Loucy (cell line): ENCODE measurements around the gene ELMO3.

Experiments used
- H2AFZ ChIP-seq: fragments of 200-600 bp; sonication (generic); 2 replicates; pipeline ENCODE4 v1.6.0; 2016; ENCODE audit warnings: antibody characterized with exemption, mild to moderate bottlenecking, low read length, moderate library complexity
- H3F3A ChIP-seq: fragments of 200-600 bp; 2 replicates; pipeline ENCODE4 v1.6.0; 2016; ENCODE audit warnings: antibody characterized with exemption, low read depth, mild to moderate bottlenecking
- H3K27me3 ChIP-seq: fragments of 200-600 bp; sonication (generic); 2 replicates; pipeline ENCODE4 v1.6.1; 2014; ENCODE audit warnings: low read length, mild to moderate bottlenecking; ENCODE audit not compliant: insufficient read depth, poor library complexity, severe bottlenecking
- H3K36me3 ChIP-seq: fragments of 200-600 bp; sonication (generic); 2 replicates; pipeline ENCODE4 v1.6.1; 2016; ENCODE audit warnings: low read length; ENCODE audit not compliant: insufficient read depth
- H3K4me1 ChIP-seq: fragments of 200-600 bp; sonication (generic); 2 replicates; pipeline ENCODE4 v1.5.1; 2014; ENCODE audit warnings: low read length, mild to moderate bottlenecking; ENCODE audit not compliant: insufficient read depth, poor library complexity, severe bottlenecking
- H3K4me2 ChIP-seq: fragments of 200-600 bp; sonication (generic); 2 replicates; pipeline ENCODE4 v1.6.0; 2014; ENCODE audit warnings: antibody characterized with exemption, low read length, low read depth, mild to moderate bottlenecking; ENCODE audit not compliant: poor library complexity, severe bottlenecking
- H3K4me3 ChIP-seq: fragments of 200-600 bp; sonication (generic); 2 replicates; pipeline ENCODE4 v1.5.1; 2014; ENCODE audit warnings: low read length, mild to moderate bottlenecking, mixed read lengths; ENCODE audit not compliant: poor library complexity, severe bottlenecking
- H3K79me2 ChIP-seq: fragments of 200-600 bp; sonication (generic); 2 replicates; pipeline ENCODE4 v1.6.1; 2014; ENCODE audit warnings: low read length; ENCODE audit not compliant: insufficient read depth
- H3K9ac ChIP-seq: fragments of 200-600 bp; sonication (generic); 2 replicates; pipeline ENCODE4 v1.6.0; 2014; ENCODE audit warnings: mild to moderate bottlenecking, low read depth, low read length, moderate library complexity; ENCODE audit not compliant: poor library complexity, severe bottlenecking
- H3K9me2 ChIP-seq: fragments of 200-600 bp; sonication (generic); replicated peaks from 2 replicates; pipeline ENCODE4 v1.6.1; 2016; ENCODE audit warnings: low read depth, low read length, mixed read lengths
- H3K9me3 ChIP-seq: fragments of 200-600 bp; sonication (generic); 2 replicates; pipeline ENCODE4 v1.6.1; 2014; ENCODE audit warnings: mild to moderate bottlenecking, antibody characterized with exemption, low read length, low read depth; ENCODE audit not compliant: insufficient read depth
- H4K20me1 ChIP-seq: fragments of 200-600 bp; sonication (generic); 2 replicates; pipeline ENCODE4 v1.6.0; 2014; ENCODE audit warnings: antibody characterized with exemption, low read length, mild to moderate bottlenecking; ENCODE audit not compliant: insufficient read depth, poor library complexity, severe bottlenecking
- EZH2phosphoT487 ChIP-seq: fragments of 200-600 bp; IDR thresholded peaks from 2 replicates; pipeline ENCODE4 v1.6.1; 2018; ENCODE audit warnings: antibody characterized with exemption, mild to moderate bottlenecking, moderate library complexity, borderline replicate concordance
- TF ChIP-seq, protein P1 (sequence below): fragments of 200-600 bp; sonication (generic); conservative IDR thresholded peaks from 2 replicates; pipeline ENCODE4 v1.5.1; 2014; ENCODE audit warnings: mild to moderate bottlenecking, antibody characterized with exemption, low read length

Gene ELMO3

DNA sequence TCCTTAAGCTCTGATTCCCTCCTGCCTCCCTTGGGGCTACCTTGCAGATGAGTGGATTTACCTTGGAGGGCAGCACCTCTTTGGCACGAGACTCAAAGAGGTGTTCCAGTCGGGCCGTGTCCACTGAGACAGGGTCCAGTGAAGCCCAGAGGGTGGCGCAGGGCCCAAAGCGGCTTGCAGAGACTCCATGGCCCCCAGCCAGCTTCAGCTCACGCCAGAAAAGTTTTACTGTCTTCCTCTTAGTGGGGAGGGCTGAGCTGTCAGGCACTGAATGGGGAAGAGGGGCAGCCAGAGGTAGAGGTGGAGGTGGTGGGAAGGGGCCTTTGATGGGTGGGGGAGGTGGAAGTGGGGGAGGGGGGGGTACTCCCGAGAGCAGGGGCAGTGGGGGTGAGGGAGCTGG, 34.7 kb downstream of the ELMO3 start:
- no peak overlapping the region for H3K9ac ChIP-seq
- no peaks in the 10 kb centered on the region for H3K9me3 ChIP-seq
- no peaks in the 10 kb centered on the region for H3K27me3 ChIP-seq
- no peaks in the 10 kb centered on the region for H3K9me2 ChIP-seq
- TF ChIP-seq EZH2phosphoT487 = no peak
- TF ChIP-seq, protein P1, sequence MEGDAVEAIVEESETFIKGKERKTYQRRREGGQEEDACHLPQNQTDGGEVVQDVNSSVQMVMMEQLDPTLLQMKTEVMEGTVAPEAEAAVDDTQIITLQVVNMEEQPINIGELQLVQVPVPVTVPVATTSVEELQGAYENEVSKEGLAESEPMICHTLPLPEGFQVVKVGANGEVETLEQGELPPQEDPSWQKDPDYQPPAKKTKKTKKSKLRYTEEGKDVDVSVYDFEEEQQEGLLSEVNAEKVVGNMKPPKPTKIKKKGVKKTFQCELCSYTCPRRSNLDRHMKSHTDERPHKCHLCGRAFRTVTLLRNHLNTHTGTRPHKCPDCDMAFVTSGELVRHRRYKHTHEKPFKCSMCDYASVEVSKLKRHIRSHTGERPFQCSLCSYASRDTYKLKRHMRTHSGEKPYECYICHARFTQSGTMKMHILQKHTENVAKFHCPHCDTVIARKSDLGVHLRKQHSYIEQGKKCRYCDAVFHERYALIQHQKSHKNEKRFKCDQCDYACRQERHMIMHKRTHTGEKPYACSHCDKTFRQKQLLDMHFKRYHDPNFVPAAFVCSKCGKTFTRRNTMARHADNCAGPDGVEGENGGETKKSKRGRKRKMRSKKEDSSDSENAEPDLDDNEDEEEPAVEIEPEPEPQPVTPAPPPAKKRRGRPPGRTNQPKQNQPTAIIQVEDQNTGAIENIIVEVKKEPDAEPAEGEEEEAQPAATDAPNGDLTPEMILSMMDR = no peak
- no peak overlapping the region for H3K4me3 ChIP-seq
- H4K20me1 ChIP-seq = no peaks in the 10 kb centered on the region
- no peak overlapping the region for H3K4me2 ChIP-seq
- peaks cover 70% of the 10 kb centered on the region; the same call in 1 of the 2 replicates for H3K36me3 ChIP-seq
- no peak overlapping the region for H2AFZ ChIP-seq
- no peaks in the 10 kb centered on the region for H3K4me1 ChIP-seq
- H3F3A ChIP-seq = no peaks in the 10 kb centered on the region; the same call in 1 of the 2 replicates
- H3K79me2 ChIP-seq = peaks cover 5% of the 10 kb centered on the region; the same call in 1 of the 2 replicates

DNA sequence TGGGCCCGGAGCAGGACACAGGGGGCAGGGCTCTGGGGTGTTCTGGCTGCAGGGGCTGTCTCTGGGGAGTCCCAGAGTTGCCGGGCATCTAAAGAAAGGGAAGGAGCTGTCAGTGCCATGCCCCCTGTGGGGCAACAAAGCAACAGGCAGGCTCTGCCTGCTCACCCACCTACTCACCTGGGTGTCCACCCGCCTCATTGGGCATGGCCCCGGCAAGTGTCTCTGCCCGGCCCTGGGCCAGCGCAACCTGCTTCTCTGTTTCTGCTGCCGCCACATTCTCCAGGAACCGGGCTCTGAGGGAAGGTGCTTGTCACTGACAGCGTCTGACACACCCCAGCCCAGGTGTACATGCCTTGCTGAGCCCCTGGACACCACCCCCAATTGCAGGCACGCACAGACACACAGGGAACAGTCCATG, 35.3 kb downstream of the ELMO3 start:
- Histone ChIP-seq H3K9me2 (no peaks in the 10 kb centered on the region), H4K20me1 (no peaks in the 10 kb centered on the region), H3K79me2 (no peaks in the 10 kb centered on the region), H2AFZ (no peak overlapping the region), H3K4me3 (no peak overlapping the region), H3F3A (no peaks in the 10 kb centered on the region; the same call in 1 of the 2 replicates), H3K27me3 (no peaks in the 10 kb centered on the region), H3K9me3 (no peaks in the 10 kb centered on the region), H3K36me3 (peaks cover 65% of the 10 kb centered on the region; the same call in 1 of the 2 replicates), H3K9ac (no peak overlapping the region), H3K4me2 (no peak overlapping the region), H3K4me1 (no peaks in the 10 kb centered on the region)
- TF ChIP-seq, protein P1 = no peak
- no peak for TF ChIP-seq EZH2phosphoT487

DNA sequence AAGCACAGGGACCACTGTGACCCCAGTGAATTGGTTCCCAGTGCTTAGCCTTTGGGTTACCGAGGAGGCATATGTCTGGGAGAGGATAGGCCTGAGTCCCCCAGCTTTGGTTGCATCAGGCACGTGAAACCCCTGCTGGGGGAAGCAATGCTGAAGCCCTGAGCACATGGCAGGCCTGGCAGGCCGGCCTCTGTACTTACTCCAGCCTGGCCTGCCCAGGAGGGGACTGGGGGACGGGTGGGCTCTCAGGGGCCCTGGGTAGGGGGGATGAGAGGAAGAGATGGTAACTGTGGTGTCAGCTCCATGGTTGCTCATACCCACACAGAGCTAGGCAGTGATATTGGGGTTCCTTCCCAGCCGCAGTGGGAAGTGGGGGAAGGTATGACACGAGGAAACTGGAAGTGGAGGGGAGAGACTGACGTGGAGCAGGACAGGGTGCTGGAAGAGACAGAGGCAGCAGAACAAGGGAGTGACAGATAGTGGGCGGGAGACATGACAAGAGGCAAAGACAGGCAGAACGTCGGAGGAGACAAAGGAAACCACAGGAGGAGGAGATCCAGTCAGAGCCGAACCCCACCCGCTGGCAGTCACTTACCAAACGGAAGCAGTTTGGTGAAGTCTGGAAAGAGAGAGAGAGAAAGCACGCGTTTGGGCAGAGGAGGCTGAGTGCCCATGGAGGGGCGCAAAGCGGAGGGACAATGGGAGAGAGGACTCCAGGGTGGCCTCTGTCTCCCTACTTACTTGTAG, 37.1 kb downstream of the ELMO3 start:
- Histone ChIP-seq H3F3A (no peaks in the 10 kb centered on the region; the same call in 1 of the 2 replicates), H3K27me3 (no peaks in the 10 kb centered on the region), H2AFZ (no peak overlapping the region), H3K36me3 (peaks cover 48% of the 10 kb centered on the region; the same call in 1 of the 2 replicates), H3K4me2 (no peak overlapping the region), H3K4me3 (no peak overlapping the region), H3K9ac (no peak overlapping the region), H3K9me3 (no peaks in the 10 kb centered on the region), H3K9me2 (no peaks in the 10 kb centered on the region), H4K20me1 (no peaks in the 10 kb centered on the region), H3K4me1 (peaks cover 3% of the 10 kb centered on the region), H3K79me2 (peaks cover 5% of the 10 kb centered on the region; the same call in 1 of the 2 replicates)
- TF ChIP-seq EZH2phosphoT487 = no peak
- TF ChIP-seq, protein P1 = no peak
